GM19395 (cell line): ENCODE results near the gene NINJ2.
"Not testable (repeated sequence)": the region's sequence is repeated elsewhere in the genome, so short reads cannot be mapped to it uniquely, and the experiment has no call there.

Experiments
- ATAC-seq: cut with Tn5 transposase; IDR thresholded peaks from one replicate; pipeline ENCODE4 v1.9.1; 2021; ENCODE audit warnings: mild to moderate bottlenecking, moderate library complexity; ENCODE audit not compliant: unreplicated experiment

NINJ2 gene

DNA sequence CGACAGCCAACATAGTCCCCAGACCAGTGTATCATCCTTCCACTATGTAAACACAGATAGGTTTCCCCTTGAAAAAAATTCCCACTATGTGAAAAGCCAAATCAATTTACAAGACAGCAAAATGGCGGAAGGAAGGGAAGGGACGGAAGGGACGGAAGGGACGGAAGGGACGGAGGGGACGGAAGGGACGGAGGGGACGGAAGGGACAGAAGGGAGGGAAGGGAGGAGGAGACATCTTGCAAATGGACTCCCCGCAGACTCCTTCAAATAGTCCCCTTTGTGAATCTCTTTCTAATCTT is 75.3 kb downstream of the NINJ2 start:
- ATAC-seq = no peak

DNA sequence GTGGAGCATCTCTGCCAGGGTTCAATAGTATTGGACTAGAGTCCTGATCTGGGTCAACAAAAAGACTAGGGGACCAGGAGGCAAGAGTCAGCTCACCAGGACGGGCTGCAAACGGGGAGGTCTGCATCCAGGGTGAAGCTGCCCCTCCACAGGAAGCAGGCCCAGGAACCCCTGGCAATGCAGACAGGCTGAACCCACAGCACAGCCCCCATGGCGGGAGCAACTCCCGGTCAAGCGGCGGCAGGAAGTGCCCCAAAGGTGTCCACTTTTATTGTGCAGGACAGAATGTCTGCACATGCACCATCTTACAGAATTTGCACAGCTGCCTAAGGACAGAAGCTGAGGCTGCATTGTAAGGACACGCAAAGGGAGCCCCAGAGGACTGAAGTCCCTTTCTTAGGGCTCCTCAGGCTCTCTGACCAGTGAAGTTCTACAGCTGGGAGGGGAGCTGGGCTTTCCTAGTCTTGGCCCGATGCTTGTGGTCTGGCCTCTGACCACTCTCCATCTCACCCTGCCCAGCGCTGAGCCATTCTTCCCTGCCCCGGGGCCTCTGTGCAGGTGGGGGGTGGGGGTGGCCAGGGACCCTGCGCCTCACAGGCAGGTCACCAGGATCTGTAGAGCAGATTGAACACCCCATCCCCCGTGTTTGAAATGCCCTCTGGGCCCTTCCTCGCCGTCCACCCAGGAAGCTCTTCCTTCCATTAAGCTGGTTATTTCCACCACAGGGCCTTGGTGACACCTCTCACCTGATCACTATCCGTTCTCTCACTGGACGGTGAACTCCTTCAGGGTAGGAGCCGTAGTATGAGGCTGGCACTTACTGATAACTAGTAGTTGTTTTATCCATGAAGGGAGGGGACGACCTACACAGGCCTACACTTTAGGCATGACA is 75.9 kb downstream of the NINJ2 start:
- ATAC-seq = no peak

DNA sequence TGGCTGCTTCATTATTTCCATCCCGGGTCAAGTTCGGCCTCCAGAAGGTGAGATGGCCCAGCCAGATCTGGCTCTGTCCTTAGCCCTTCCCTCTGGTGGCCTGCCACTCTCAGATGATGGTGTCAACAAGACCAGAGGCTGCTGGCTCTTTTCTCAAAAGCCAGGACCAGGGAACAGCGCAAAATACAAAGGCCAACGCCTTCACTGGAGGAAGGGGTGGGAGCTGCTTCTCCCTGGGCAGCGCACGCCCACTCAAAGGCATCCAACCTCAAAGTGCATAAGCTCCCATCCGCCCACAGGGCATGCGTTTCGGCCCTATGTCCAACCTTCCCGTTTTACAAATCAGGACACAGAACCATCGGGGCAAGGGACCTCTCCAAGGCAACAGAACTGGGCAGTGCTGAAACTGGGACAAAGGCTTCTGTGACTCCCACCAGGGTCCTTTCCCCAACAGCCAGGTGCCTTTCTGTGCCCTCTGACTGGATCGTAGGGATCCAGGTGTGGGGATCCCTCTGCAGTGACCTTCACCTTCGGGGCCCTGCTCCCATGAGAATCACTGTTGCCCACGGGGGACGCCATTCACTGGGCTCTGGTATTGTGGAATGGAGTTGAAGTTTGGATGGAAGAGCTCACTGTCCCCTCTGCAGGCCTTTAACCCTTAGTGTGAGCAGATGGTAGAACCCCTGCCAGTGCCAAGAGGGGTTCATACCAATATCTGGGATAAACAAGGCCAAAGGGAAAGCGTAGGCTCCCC is 76.8 kb downstream of the NINJ2 start:
- no peak for ATAC-seq

DNA sequence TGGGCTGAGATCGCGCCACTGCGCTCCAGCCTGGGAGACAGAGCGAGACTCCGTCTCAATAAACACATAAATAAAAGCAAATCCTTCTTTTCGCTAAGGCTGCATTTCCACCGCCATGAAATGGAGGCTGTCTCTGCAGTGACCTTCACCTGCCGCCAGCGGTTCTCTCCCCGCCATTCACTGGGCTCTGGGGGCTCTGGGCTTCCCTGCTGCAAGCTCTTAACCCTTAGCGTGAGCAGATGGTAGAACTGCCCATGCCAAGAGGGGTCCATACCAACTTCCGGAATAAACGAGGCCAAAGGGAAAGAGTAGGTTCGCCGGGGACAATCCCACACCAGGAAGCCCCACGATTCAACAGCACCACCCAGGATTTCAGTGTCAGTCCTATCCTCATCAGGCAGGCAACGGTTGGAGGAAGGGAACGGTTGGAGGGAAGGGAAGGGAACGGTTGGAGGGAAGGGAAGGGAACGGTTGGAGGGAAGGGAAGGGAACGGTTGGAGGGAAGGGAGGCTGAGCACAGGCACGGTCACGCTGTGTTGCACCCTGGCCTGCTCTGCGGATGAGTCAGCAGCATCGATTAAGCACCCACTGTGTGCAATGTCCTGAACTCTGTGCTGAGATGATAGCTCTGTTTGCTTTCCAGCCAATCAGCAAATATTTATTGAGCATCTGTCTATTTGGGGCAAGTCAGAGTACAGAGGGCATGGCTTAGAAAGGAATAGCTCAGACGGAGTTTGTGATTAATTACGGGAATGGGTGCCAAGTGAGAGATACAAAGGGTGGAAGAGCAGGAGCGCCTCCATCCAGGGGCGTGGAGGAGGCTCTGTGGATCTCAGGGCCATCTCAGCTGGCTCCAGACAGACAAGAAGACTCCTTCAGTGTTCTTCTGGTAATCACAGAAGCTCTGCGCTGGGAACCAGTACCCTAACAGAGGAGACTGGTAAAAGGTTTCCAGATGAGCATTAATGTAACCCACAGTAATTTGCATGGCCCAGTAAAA is 77.9 kb downstream of the NINJ2 start:
- ATAC-seq = no peak

DNA sequence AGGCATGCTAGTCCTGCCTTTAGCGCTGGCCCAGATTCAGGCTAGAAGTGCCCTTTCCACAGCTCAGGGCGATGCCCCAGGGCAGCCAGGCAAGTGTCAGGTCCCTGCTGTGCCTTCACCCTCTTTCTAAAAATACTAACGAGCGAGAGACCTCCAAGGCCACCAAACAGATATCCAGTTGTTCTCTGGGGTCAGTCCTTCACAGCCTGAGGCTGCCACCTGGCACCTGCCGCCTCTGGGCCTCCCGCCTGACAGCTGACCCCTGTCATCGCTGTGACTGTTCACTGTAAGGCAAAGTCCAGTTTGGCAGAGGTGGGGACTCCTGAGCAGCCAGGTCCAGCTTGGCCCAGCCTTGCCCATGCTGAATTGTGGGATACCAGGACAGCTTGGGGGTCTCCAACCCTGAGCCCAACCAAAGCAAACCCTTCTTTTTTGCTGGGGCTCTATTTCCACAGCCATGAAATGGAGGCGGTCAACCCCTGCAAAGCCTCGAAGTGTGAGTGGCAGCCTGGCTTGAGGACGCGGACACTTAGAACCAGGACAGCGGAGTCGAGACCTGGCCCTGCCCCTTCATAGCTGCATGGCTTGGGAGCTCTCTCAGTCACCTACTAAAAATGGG is 79.9 kb downstream of the NINJ2 start:
- no peak for ATAC-seq

DNA sequence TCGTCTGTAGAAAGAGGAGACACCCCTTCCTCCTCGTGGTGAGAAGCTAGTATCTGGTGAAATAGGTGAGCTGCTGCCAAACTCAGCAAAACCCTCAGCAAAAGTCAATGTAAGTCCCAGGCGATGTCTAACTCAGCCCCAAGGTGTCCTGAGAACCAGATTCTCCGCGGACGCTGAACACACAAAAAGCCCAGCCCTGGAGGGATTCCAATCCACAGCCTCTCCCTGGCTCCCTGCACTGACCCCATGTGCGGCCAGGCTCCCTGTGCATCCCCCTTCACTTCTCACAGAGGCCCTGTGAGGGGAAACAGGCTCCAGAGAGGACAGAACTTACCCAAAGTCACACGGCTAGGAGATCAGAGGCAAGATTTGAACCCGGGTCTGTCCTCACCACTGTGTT is 81.5 kb downstream of the NINJ2 start:
- ATAC-seq = no peak

DNA sequence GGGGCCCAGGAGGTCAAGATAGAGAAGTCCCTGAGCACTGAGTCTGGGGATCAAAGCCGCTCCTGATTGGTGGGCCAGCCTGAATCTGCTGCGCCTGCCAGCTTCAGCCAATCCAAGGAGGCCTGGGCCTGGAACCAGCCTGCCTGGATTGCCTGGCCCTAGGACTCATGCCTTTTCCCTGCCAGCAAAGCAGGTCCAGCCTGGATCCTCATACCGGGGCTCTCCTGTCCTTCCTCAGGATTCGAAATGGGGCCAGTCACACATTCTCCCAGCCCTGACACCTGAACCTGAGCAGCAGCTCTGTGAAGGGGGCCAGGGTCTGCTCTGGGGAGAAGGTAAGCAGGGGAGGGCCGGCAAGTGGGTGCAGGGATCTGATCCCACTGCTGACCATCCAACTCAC is 81.9 kb downstream of the NINJ2 start:
- no peak for ATAC-seq

DNA sequence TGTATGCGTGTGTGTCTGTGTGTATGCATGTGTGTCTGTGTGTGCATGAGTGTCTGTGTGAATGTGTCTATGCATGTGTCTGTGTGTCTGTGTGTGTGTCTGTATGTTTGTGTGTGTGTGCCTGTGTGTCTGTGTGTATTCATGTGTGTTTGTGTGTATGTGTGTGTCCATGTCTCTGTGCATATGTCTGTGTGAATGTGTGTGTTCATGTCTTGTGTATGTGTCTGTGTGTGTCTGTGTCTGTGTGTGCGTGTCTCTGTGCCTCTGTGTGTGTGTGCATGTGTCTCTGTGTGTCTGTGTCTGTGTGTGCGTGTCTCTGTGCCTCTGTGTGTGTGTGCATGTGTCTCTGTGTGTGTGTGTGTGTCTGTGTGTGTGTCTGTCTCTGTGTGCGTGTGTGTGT is 82.4 kb downstream of the NINJ2 start:
- no peak for ATAC-seq

DNA sequence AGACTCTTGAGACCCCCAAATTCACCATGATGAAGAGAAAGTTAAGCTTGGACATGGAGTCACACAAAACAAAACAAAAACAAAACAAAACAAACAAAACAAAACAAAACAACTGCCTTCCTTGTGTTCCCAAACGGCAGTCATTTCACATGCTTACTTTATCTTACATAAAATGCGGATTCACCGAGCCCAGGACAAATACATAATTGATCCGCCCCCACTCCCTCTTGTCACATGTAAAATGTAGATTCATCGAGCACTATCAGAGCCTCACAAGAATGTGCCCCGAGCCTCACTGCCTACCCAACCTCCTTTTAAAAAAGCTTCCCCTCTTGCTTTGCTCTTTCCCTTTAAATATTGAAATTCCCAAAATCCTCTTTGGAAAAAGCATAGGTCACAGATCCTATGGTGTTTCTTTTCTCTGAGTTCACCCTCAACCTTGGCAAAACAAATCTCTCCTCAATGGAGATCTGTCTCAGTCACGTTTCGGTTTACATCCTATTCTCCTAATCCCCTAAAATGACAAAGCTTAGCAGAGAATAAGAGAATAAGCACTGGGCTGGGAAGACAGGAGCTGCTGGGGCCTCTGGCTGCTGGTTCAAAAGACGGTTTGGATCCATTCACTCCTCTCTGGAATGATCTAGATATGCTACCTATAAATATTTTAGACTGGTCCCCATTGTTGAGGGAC is 83.7 kb downstream of the NINJ2 start:
- ATAC-seq = no peak

DNA sequence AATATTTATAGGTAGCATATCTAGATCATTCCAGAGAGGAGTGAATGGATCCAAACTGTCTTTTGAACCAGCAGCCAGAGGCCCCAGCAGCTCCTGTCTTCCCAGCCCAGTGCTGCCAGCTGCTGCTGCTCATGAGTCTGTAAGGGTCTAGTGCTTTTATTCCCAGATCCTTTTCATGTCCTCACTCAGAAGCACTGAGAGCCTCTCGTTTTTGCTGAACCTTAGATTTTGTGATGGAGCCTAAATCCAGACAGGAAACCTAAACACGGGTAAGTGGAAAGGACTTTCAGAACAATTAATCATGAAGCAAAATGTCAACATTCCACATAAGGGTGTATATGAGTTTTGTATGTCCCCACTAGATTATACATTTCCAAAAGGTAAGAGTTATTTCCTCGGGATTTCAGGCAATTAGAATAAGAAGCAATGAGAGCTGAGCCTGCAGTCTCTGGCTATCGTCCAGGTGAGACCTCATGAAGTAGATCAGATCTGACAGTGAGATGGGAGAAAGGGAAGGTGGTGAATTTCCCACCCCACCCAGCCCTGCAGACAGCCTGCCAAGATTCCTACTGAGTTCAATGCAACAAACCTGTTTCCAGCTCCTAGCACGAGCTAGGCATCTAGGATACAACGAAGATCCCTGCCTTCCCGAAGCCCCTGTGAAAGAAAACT is 84.4 kb downstream of the NINJ2 start:
- no peak for ATAC-seq

DNA sequence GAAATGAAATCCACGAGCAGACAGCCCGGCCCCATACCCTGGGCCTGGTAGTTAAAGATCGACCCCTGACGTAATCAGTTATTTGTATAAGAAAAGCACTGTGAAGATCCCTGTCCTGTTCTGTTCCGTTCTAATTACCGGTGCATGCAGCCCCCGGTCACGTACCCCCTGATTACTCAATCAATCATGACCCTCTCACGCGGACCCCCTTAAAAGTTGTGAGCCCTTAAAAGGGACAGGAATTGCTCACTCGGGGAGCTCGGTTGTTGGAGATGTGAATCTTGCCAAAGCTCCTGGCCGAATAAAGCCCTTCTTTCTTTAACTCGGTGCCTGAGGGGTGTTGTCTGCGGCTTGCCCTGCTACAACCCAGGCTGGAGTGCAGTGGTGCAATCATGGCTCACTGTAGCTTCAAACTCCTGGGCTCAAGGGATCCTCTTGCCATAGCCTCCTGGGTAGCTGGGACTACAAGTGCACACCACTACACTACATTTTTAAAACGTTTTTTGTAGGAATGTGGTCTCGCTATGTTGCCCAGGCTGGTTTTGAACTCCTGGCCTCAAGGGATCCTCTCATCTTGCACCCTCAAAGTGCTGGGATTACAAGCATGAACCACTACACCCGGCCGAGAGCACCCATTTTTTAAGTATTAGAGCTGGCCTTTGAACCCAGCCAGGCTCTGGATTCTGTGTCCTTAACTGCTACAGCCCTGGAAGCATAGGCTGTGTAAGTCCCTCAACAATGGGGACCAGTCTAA is 85.1 kb downstream of the NINJ2 start:
- ATAC-seq = not testable (repeated sequence)

DNA sequence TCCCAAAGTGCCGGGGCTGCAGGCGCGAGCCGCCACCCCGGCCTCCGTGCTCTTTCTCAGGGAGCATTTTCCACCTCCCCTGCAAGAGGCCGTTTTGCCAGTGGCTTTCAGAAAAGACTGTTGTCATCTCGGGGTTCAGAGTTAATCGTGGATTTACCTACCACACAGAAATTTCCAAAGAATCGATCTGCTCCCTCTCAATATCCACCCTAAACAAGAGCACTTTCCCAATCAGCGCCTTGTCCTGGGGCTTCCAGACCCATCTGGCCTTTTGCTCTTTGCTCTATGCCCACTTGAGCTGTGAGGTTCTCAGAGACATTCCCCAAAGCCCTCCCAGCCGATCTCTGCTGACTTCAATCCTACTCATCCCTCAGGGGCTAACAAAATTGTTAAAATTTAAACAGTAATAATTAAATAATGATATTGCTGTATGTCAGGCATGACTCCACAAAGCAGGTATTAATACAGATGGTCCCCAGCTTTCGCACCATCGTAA is 86.6 kb downstream of the NINJ2 start:
- no peak for ATAC-seq

DNA sequence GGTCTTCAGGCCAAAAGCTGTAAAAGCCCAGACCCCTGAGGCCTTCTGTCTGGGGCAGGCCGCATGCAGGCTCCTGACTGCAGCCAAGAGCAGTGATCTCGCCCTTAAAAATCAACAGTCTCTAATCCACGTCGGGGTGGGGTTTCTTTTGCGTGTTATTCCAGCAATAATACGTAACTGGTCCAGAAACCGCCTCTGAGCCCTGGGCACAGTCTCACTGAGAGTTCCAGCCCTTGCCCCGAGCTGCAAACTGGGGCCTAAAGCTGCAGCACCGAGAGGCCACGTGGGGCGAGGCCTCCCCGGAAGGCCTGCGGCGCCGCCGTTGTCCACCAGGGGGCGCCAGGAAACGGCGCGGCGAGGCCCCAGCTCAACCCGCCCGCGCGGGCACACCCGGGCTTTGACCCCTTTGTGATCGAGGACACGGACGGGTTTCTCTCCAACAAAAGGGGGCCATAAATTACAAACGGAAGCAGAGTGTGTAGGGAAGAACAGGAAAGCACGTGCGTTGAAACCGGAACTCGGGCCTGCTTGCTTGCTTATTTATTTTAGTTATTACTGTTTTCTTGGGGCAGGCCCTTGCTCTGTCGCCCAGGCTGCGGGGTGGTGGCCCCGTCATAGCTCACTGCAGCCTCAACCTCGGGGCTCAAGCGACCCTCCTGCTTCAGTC is 87.2 kb downstream of the NINJ2 start:
- peak; percentile 81 for ATAC-seq

DNA sequence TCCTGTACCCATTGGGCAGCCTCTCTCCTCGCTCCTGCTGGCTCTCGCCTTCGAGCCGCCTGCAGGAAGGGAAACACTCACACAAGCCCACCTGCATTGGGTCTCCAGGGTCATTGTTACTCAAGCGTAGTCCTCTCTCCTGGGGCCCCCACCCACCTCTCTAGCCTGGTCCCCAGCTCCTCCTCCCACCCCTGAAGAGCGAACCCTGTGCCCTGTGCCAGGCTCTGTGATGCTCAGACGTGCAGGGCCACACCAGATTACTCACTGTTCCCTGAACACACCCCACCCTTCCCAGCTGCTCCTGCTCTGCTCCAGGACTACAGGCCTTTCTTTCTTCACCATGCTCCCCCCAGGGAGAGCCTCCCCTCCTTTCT is 88.1 kb downstream of the NINJ2 start:
- ATAC-seq = no peak

DNA sequence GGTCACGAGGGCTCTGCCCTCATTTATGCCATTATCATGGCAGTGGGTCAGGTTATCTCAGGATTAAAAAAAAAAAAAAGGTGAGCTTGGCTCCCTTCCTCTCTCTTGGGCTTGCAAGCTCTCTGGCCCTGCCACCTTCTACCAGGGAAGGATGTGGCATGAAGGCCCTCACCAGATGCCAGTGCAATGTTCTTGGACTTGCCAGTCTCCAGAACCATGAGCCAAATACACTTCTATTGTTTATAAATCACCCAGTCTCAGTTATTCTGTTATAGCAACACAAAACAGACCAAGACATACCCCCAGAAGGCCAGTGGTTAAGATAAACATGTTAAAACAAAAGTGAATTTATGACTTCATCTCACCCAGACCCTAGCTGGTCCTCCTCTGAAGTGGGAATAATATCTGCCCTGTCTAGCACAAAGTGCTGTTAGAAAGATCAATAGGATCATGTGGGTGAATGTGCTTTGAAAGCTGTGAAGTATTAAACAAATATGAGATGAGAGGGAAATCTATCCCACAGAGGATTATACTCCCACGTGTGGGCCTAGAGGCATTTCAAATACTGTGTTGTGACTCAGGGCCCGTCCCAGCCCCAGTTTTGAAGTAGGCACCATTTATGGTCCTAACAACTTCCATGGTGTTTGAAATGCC is 88.6 kb downstream of the NINJ2 start:
- ATAC-seq = no peak

DNA sequence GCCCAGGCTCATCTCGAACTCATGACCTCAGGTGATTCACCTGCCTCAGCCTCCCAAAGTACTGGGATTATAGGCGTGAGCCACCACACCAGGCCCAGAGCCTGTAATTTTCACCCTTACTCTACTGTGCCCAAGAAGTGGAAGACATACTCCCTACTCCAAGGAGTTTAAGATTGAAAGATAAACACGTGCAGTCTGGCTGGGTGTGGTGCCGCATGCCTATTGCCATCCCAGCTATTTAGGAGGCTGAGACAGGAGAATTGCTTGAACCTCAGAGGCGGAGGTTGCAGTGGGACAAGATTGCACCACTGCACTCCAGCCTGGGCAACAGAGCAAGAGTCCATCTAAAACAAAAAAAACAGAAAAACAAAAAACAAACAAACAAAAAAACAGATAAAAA is 90.0 kb downstream of the NINJ2 start:
- ATAC-seq = no peak

DNA sequence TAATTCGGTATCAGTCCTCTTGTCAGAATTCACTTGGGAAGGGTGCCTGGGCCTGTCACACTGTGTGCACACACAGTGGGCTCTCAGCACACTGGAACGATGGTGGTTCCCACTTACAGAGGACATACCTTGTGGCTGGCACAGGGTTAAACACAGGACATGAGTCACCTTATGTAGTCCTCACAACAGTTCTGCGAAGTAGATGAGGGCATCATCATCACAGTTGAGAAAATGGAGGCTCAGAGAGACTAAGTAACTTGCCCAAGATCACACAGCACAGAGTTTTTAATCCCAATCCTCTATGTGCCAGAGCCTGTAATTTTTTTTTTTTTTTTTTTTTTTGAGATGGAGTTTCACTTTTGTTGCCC is 90.7 kb downstream of the NINJ2 start:
- no peak for ATAC-seq
